Ovary (tissue), 9 donors: ENCODE results near the gene GAL. TPM values are rescaled to one million over a fixed set of nuclear protein-coding genes. Genes with fewer than 3 reads are reported as not detected.

Experiments
- DNase-seq, 5 donors: peaks; one replicate each; pipeline ENCODE4 v3.0.0-alpha.2; 2019 to 2020
- H3K27ac ChIP-seq, 2 donors: fragments of 200-600 bp; one replicate each; pipeline versions ENCODE4 v1.5.1 to v1.8.0; 2019 to 2022
- H3K27me3 ChIP-seq: fragments of 200-600 bp; one replicate; pipeline ENCODE4 v1.8.0; 2022
- H3K36me3 ChIP-seq: fragments of 200-600 bp; sonication (generic); one replicate; pipeline ENCODE4 v1.5.1; 2019
- H3K4me1 ChIP-seq: one replicate; pipeline ENCODE4 v1.8.1; 2013; ENCODE audit warnings: mild to moderate bottlenecking, moderate library complexity; ENCODE audit not compliant: insufficient read depth
- H3K4me3 ChIP-seq: fragments of 200-600 bp; sonication (generic); one replicate; pipeline ENCODE4 v1.5.1; 2017
- H3K9me3 ChIP-seq, 2 donors: fragments of 200-600 bp in 1 of 2; sonication (generic) in 1 of 2; one replicate each; pipeline versions ENCODE4 v1.5.1 to v1.8.1; 2013 to 2019; ENCODE audit warnings: mild to moderate bottlenecking in 1 of 2, moderate library complexity in 1 of 2
- EP300 ChIP-seq: sonication (generic); formaldehyde crosslinking; IDR thresholded peaks from one replicate; pipeline ENCODE4 v1.6.1; 2017; ENCODE audit warnings: antibody characterized with exemption
- POLR2A ChIP-seq: fragments of 450-650 bp; IDR thresholded peaks from one replicate; pipeline ENCODE4 v1.6.1; 2017; ENCODE audit warnings: antibody characterized with exemption, mild to moderate bottlenecking, moderate library complexity
- WGBS, 3 donors: extraction: QIAGEN DNeasy Blood & Tissue Kit in 1 of 3; methylation state at CpG; one replicate each; pipeline versions ENCODE4 v1.1.5 to v1.1.7; 2013 to 2017; 5-methylcytosine and 5-hydroxymethylcytosine counted together
- intact Hi-C, 4 donors: fragments of 100-400 bp; cut with DNase I; formaldehyde crosslinking; loops; one replicate each; pipeline versions ENCODE4 v1.11.0 to v1.15.1; 2022 to 2023
- polyA plus RNA-seq, 2 donors: library from polyadenylated mRNA; stranded (reverse); fragments of 200-250 nt in 1 of 2; fragments of 350-450 nt in 1 of 2; fragmentation: Illumina TruSeq in 1 of 2; extraction: RNeasy Lipid Tissue Mini Kit (QIAGEN cat#74804) in 1 of 2; gene quantifications; one replicate each; pipeline ENCODE4 v1.2.3, GENCODE V29; 2013 to 2014
- total RNA-seq, 7 donors: library from RNA; depleted of rRNA in 2 of 7; stranded (reverse); fragments of >200 nt in 2 of 7; fragmentation: NEBNext Ultra II Directional in 3 of 7; extraction: Animal tissue kit (Norgen Biotek cat#: 25700) in 3 of 7; gene quantifications; one replicate each; pipeline versions ENCODE4 v1.1.0 to v1.2.4, GENCODE V29; 2016 to 2023
- TF ChIP-seq, protein P1 (sequence below), 3 donors: fragments of 450-650 bp in 2 of 3; fragments of 200-600 bp in 1 of 3; IDR thresholded peaks; one replicate each; pipeline versions ENCODE4 v1.5.1 to v1.8.0; 2016 to 2022; ENCODE audit warnings: antibody characterized with exemption in 3 of 3, mild to moderate bottlenecking in 1 of 3
- donor health status: DM: no; HTN: no; CAD: no; lungs with moderate emphysema.
- donor health status: DM: no; HTN: no; CAD: no.
- donor health status: Bipolar disorder and iron deficiency.
- donor health status: DM: yes; HTN: yes; CAD: no.
- donor health status: DM: no; HTN: no; CAD: no.
- donor health status: DM: yes; HTN: yes; CAD: no.

The GAL gene
- total and polyA plus RNA-seq, 9 donors = 0.19 to 1.4 (median 0.36) TPM; not detected in 6

DNA sequence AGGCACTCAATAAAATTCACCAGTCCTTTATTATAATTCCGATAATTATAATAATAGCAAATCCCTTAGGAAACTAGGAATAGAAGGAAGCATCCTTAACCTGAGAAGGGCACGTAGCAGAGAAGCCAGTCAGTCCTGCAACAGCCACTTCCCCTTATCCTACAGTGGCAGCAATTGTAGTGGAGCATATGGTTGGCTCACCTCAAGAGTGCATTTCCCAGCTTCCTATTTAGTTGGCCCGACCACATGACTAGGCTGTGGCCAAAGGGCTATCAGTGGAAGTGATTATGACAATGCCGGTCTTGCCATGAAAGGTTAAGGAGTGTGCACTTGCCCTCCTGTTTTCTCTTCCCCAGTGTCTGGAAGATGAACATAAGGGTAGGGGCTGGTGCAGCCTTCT, 39.9 kb downstream of the GAL start:
- H3K4me1 ChIP-seq = no peaks in the 10 kb centered on the region
- H3K27ac ChIP-seq = no peak overlapping the region
- H3K27me3 ChIP-seq = no peaks in the 10 kb centered on the region
- no peaks in the 10 kb centered on the region for H3K36me3 ChIP-seq
- intact Hi-C loops = no loop called here
- DNase-seq = no peak
- no peaks in the 10 kb centered on the region for H3K9me3 ChIP-seq
- 83 to 86% (median 85%) methylated on average over 4 of the region's 4 CpGs for WGBS, 3 donors
- H3K4me3 ChIP-seq = no peak overlapping the region
- TF ChIP-seq, protein P1, sequence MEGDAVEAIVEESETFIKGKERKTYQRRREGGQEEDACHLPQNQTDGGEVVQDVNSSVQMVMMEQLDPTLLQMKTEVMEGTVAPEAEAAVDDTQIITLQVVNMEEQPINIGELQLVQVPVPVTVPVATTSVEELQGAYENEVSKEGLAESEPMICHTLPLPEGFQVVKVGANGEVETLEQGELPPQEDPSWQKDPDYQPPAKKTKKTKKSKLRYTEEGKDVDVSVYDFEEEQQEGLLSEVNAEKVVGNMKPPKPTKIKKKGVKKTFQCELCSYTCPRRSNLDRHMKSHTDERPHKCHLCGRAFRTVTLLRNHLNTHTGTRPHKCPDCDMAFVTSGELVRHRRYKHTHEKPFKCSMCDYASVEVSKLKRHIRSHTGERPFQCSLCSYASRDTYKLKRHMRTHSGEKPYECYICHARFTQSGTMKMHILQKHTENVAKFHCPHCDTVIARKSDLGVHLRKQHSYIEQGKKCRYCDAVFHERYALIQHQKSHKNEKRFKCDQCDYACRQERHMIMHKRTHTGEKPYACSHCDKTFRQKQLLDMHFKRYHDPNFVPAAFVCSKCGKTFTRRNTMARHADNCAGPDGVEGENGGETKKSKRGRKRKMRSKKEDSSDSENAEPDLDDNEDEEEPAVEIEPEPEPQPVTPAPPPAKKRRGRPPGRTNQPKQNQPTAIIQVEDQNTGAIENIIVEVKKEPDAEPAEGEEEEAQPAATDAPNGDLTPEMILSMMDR (IDR thresholded peaks at IDR 0.05) = no peak
- no peak for TF ChIP-seq EP300
- no peak for TF ChIP-seq POLR2A

DNA sequence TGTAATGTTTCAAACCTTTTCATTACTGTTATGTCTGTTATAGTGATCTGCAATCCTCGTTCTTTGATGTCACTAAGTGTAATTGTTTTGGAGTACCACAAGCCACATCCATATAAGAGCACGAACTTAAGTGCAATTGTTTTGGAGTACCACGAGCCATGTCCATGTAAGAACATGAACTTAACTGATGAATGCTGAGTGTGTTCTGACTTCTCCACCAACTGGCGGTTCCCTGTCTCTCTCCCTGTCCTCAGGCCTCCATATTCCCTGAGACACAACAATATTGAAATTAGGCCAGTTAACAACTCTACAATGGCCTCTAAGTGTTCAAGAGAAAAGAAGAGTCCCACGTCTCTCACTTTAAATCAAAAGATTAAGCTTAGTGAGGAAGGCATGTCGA, 43.4 kb downstream of the GAL start:
- intact Hi-C loops = no loop called here
- Histone ChIP-seq H3K4me3 (no peak overlapping the region), H3K27me3 (no peaks in the 10 kb centered on the region), H3K4me1 (no peaks in the 10 kb centered on the region), H3K36me3 (no peaks in the 10 kb centered on the region), H3K9me3 (no peaks in the 10 kb centered on the region), H3K27ac (no peak overlapping the region)
- WGBS, 3 donors = 53 to 60% (median 56%) methylated on average over 6 of the region's 6 CpGs
- no peak for DNase-seq
- TF ChIP-seq EP300 = no peak
- no peak for TF ChIP-seq POLR2A
- TF ChIP-seq, protein P1 (IDR thresholded peaks at IDR 0.05) = no peak

DNA sequence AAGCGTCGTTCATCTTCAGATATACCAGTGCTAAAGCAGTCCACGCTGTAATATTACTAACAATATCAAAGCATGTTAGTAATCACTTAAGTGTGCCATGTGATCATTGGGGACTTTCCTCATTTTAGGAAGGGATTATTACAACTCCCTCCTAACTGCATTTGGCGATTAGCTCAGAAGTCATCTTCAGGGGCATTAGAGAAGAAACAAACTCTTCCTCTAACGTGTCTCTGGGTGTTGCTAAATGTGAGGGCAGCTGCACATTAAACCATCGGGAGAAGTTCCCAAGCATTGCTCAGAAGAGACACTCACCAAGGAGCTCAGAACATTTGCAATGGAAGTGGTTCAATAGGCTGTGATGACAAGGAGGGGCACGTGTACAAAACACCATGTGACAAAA, 49.8 kb downstream of the GAL start:
- TF ChIP-seq, protein P1 (IDR thresholded peaks at IDR 0.05) = no peak
- TF ChIP-seq EP300 = no peak
- TF ChIP-seq POLR2A = no peak
- 80 to 86% (median 85%) methylated on average over 7 of the region's 7 CpGs for WGBS, 3 donors
- DNase-seq = no peak
- H3K4me3 ChIP-seq = no peak overlapping the region
- no peak overlapping the region for H3K27ac ChIP-seq
- H3K36me3 ChIP-seq = no peaks in the 10 kb centered on the region
- H3K4me1 ChIP-seq = no peaks in the 10 kb centered on the region
- intact Hi-C loops = no loop called here
- H3K27me3 ChIP-seq = no peaks in the 10 kb centered on the region
- no peaks in the 10 kb centered on the region for H3K9me3 ChIP-seq

DNA sequence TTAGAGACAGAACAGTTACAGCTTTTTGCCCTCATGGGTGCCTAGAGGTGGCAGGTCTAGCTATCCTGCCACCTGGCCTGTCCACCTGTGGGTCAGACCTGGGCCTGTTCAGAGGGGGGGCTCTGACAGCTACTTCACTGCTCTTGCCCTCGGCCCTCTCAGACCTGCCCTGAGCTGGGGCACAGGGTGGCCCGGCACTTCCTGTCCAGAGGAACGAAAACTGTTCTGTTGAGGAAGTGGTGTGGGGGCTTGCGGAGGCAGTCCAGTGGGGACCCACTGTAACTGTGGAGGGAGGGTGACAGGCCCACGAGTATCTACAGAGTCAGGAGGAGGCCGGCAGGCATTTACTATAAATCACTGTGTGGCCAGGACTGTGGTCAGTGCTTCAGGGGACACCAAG, 50.8 kb downstream of the GAL start:
- Histone ChIP-seq H3K27me3 (no peaks in the 10 kb centered on the region), H3K4me3 (no peak overlapping the region), H3K4me1 (no peaks in the 10 kb centered on the region), H3K36me3 (no peaks in the 10 kb centered on the region), H3K27ac (no peak overlapping the region), H3K9me3 (no peaks in the 10 kb centered on the region)
- DNase-seq = no peak
- intact Hi-C loops = no loop called here
- WGBS, 3 donors = 75 to 81% (median 76%) methylated on average over 6 of the region's 6 CpGs
- no peak for TF ChIP-seq EP300
- TF ChIP-seq POLR2A = no peak
- TF ChIP-seq, protein P1 (IDR thresholded peaks at IDR 0.05) = no peak

DNA sequence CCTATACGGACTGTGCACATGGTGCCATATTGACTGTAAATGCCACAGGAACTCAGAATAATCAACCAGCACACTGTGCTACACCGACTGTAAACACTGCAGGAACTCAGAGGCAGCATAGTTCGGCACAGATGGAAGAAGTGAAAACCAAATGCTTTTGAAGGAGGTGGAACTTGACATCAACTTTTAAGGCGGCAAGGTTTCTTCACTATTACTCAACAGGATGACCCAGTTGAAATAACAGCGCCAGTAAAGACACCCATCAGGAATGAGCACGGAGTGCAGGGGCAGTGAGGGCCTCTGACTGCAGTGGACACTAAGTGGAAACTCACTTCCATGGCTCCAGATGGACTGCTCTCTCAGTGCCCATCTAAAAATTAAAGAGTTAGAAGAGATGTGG, 51.3 kb downstream of the GAL start:
- no peaks in the 10 kb centered on the region for H3K9me3 ChIP-seq
- no peaks in the 10 kb centered on the region for H3K36me3 ChIP-seq
- intact Hi-C loops = no loop called here
- no peak for TF ChIP-seq POLR2A
- no peak for TF ChIP-seq EP300
- TF ChIP-seq, protein P1 (IDR thresholded peaks at IDR 0.05) = no peak
- no peak for DNase-seq
- H3K27ac ChIP-seq = no peak overlapping the region
- WGBS, 3 donors = 89 to 92% (median 89%) methylated on average over 6 of the region's 6 CpGs
- H3K27me3 ChIP-seq = no peaks in the 10 kb centered on the region
- H3K4me3 ChIP-seq = no peak overlapping the region
- no peaks in the 10 kb centered on the region for H3K4me1 ChIP-seq
